Coronary artery (tissue), 2 donors: Measurements from ENCODE around the gene CDS1.
"Not testable (repeated sequence)": the region's sequence is repeated elsewhere in the genome, so short reads cannot be mapped to it uniquely, and the experiment has no call there.

ENCODE experiments used
- DNase-seq: peaks from one replicate; pipeline ENCODE4 v3.0.0-alpha.2; 2017; ENCODE audit warnings: low spot score
- H3K27ac ChIP-seq, 2 donors: fragments of 200-600 bp; sonication (generic); one replicate each; pipeline ENCODE4 v1.5.1; 2016 to 2019
- H3K4me3 ChIP-seq: fragments of 200-600 bp; sonication (generic); 2 replicates; pipeline ENCODE4 v1.5.1; 2016; ENCODE audit warnings: mild to moderate bottlenecking, moderate library complexity
- TF ChIP-seq, protein P1 (sequence below): fragments of 200-600 bp; sonication (generic); IDR thresholded peaks from one replicate; pipeline ENCODE4 v1.5.1; 2019; ENCODE audit warnings: antibody characterized with exemption

Gene CDS1

DNA sequence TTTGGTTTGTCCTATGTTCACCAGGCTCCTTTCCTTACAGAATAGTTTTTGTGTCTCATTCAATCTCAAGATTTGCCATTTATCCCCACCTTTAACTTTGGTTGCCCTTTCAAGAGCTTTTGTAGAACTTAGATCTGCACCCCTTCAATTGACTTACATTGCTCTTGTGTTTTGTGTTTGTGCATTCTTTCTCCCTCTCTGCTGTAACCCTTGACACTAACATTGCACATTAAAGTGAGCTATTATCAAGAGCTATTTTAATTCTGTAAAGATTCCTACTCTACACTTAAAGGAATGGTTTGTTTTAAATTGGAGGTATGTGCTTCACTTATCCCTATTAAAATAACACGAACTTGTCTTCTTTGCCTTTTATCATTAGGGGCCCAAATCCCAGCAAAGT, 65.3 kb downstream of the CDS1 start:
- TF ChIP-seq, protein P1, sequence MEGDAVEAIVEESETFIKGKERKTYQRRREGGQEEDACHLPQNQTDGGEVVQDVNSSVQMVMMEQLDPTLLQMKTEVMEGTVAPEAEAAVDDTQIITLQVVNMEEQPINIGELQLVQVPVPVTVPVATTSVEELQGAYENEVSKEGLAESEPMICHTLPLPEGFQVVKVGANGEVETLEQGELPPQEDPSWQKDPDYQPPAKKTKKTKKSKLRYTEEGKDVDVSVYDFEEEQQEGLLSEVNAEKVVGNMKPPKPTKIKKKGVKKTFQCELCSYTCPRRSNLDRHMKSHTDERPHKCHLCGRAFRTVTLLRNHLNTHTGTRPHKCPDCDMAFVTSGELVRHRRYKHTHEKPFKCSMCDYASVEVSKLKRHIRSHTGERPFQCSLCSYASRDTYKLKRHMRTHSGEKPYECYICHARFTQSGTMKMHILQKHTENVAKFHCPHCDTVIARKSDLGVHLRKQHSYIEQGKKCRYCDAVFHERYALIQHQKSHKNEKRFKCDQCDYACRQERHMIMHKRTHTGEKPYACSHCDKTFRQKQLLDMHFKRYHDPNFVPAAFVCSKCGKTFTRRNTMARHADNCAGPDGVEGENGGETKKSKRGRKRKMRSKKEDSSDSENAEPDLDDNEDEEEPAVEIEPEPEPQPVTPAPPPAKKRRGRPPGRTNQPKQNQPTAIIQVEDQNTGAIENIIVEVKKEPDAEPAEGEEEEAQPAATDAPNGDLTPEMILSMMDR = no peak
- no peak overlapping the region for H3K4me3 ChIP-seq
- H3K27ac ChIP-seq = no peak overlapping the region
- DNase-seq = no peak

DNA sequence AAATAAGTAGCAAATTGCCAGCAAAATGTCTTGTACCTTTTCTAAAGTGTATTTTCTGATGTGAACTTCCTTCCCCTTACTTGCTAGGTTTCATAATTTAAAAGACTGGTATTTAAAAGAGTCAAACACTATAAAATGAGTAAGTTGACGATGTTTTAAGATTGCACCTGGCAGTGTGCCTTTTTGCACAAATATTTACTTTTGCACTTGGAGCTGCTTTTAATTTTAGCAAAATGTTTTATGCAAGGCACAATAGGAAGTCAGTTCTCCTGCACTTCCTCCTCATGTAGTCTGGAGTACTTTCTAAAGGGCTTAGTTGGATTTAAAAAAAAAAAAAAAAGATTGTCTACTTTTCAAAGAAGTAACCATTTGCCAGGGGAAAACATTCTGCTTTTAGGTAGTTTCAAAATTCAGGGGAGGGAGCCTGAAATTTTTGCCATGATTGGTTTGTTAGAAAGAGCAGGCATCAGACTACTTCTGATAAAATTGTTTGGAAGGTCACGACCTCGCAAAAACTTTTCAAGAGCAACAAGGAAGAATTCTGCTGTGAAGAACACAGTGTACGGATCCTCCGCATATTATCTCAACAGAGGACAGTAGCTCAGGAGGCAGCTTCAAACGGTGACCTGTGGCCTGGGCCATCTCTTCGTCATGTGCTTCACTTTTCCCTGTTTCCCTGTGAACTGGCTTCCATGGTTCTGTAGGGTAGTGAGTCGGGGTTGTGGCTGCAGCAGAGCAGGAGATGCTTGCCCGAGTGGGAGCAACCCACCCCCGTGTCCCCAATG, 66.1 kb downstream of the CDS1 start:
- DNase-seq = no peak
- no peak overlapping the region for H3K4me3 ChIP-seq
- no peak overlapping the region for H3K27ac ChIP-seq
- TF ChIP-seq, protein P1 = no peak

DNA sequence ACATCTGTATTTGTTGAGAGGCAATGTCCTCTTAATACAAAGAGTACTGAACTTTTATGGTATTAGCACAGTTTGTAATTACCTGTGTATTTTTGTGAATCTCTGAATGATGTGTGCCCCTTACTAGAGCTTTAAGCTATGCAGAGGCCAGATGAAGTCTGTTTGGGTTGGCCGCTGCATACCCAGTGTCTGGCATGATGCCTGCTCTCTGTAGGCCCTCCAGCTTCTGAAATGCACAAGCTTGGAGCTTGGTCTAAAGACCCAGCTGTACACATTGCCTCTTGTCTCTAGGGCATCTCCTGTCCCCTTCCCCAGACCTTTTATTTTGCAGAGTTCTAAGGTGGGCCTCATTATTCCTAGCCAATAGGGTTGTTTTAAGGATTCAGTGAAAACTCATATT, 68.6 kb downstream of the CDS1 start:
- no peak for DNase-seq
- TF ChIP-seq, protein P1 = no peak
- H3K27ac ChIP-seq = no peak overlapping the region
- H3K4me3 ChIP-seq = no peak overlapping the region

DNA sequence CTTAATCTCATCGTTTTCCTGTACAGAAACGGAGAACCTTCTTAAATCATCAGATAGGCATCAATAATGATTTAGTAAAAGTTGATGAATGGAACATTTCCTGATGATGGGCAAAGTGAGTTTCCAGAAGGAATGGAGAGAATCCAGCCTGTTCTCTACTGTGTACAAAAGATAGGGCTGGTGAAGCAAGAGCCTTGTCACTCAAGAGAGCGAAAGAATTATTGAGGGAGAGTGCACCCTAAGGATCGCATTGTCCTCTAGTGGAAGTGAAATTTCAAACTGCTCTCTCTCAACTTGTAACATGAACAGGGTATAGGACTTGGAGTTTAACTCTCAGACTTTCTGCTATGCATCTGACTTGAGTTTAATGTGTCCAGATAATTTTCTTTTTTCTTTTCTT, 69.6 kb downstream of the CDS1 start:
- TF ChIP-seq, protein P1 = no peak
- Histone ChIP-seq H3K4me3 (no peak overlapping the region), H3K27ac (no peak overlapping the region)
- no peak for DNase-seq

DNA sequence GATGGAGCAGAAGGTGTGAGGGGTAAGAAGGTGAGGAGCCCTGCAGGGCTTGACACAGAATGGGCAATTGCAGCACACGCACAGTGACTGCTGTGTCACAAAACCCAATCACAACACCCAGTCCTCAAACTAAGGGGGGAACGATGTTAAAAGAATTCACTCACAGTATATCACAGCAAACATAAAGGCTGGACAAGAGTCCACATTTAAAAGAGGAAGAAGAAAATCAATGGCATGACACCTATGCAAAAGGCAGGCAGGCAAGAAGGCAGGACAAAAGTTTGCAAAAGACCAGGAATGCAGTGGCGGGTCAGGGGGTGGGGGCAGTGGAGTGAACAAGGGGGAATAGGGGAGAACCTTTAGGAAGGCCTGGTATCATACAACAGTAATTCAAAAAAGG, 77.7 kb downstream of the CDS1 start:
- no peak overlapping the region for H3K27ac ChIP-seq
- no peak for DNase-seq
- TF ChIP-seq, protein P1 = no peak
- no peak overlapping the region for H3K4me3 ChIP-seq

DNA sequence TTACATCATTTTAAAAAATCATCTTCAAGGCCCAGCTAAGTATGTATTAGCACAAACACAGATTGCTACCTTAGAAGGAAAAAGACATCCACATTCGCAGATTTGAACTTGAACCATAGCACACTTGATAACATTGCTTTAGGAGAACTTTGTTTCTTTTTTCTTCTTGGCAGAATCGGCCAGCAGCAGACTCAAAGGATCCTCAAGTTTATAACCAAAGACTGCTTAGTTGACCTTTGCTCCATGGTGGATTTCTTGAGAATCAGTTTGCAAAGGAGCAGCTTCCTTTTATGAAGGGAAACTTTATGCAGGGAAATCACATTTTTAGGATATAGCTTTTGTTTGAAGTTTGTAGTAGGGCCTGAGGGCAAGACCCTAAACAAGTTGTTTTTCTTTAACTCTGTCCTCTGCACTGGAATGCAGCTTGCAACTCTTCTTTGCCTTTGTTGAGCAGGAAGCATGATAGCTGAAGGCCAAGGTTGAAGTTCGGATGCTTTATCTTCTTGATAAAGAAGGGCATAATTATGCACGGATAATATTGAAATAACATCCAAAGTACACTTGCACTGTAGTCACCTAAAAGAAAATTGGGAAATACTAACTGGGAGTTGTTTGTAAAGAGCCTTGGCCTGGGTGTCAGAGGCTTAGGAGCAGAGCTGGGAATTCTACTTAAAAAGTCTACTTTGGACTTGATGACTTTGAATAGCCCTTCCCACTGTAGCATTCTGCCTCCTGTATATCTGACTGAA, 78.4 kb downstream of the CDS1 start:
- Histone ChIP-seq H3K27ac (no peak overlapping the region), H3K4me3 (no peak overlapping the region)
- TF ChIP-seq, protein P1 = no peak
- no peak for DNase-seq

DNA sequence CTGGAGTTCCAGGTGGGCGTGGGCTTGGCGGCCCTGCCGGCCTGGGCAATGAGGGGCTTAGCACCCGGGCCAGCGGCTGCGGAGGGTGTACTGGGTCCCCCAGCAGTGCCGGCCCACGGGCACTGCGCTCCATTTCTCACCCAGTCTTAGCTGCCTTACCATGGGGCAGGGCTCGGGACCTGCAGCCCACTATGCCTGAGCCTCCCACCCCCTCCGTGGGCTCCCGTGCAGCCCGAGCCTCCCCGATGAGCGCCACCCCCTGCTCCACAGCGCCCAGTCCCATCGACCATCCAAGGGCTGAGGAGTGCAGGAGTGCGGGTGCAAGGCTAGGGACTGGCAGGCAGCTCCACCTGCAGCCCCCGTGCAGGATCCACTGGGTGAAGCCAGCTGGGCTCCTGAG, 81.8 kb downstream of the CDS1 start:
- H3K27ac ChIP-seq, DNase-seq, H3K4me3 ChIP-seq: not testable (repeated sequence)
